Endothelial cell of umbilical vein (primary cell): ENCODE measurements around the gene FBXO22. TPM values are rescaled to one million over a fixed set of nuclear protein-coding genes. Genes with fewer than 3 reads are reported as not detected.

Source experiments
- BruUV-seq: library from RNA; stranded (reverse); fragments of 400-500 nt; replicated peaks from 2 replicates; lab custom pipeline; 2021; lab: Mats Ljungman, UMichigan
- CTCF ChIA-PET: fragments of 300-600, 350-600 bp; sonication (Branson Sonifier 250); formaldehyde crosslinking; loops from one replicate; lab custom pipeline; 2021; ENCODE audit warnings: antibody characterized with exemption, inconsistent platforms; lab: Charles Lee
- POLR2A ChIA-PET: fragments of 300-600, 350-600 bp; sonication (Branson Sonifier 250); formaldehyde crosslinking; loops from one replicate; lab custom pipeline; 2021; ENCODE audit warnings: antibody characterized with exemption, inconsistent platforms; lab: Charles Lee
- DNase-seq: peaks from one replicate; pipeline ENCODE4 v3.0.0-alpha.2; 2011; ENCODE audit warnings: low read depth, low spot score
- FAIRE-seq: peaks from 2 replicates; lab custom pipeline; 2011; peaks lifted over from hg19 to GRCh38; lab: Jason Lieb, UNC
- H2AFZ ChIP-seq: 2 replicates; pipeline ENCODE4 v1.6.0; 2012; ENCODE audit warnings: low read depth, low read length, control low read depth, inconsistent platforms
- H3K27ac ChIP-seq: 2 replicates; pipeline ENCODE4 v1.5.1; 2011; ENCODE audit warnings: low read depth, mild to moderate bottlenecking, control low read depth, low read length, moderate library complexity; ENCODE audit not compliant: insufficient read depth
- H3K27me3 ChIP-seq, 2 experiments: 2 replicates each; pipeline versions ENCODE4 v1.6.0 to v1.6.1; 2011; ENCODE audit warnings: low read length in 2 of 2, mixed read lengths in 1 of 2; ENCODE audit not compliant: control insufficient read depth in 2 of 2, insufficient read depth in 2 of 2
- H3K36me3 ChIP-seq, 2 experiments: 2 replicates in 1 of 2; 3 replicates in 1 of 2; pipeline ENCODE4 v1.5.1; 2011; ENCODE audit warnings: low read length in 2 of 2, mild to moderate bottlenecking in 1 of 2, moderate library complexity in 1 of 2; ENCODE audit not compliant: control insufficient read depth in 2 of 2, insufficient read depth in 2 of 2; ENCODE audit errors: extremely low read depth in 1 of 2
- H3K4me1 ChIP-seq: 3 replicates; pipeline ENCODE4 v1.5.1; 2011; ENCODE audit warnings: mild to moderate bottlenecking, low read length; ENCODE audit not compliant: control insufficient read depth, insufficient read depth; ENCODE audit errors: extremely low read depth
- H3K4me2 ChIP-seq: 2 replicates; pipeline ENCODE4 v1.6.1; 2011; ENCODE audit warnings: low read length, control low read depth, mixed read lengths; ENCODE audit not compliant: insufficient read depth
- H3K4me3 ChIP-seq, 3 experiments: fragments of 200-600 bp in 1 of 3; sonication (generic), shearing (Covaris generic) in 1 of 3; replicated peaks in 1 of 3; 2 replicates each; pipeline ENCODE4 v1.5.1; 2011 to 2016; ENCODE audit warnings: control low read depth in 3 of 3, low read length in 3 of 3, mild to moderate bottlenecking in 2 of 3, inconsistent platforms in 1 of 3, low read depth in 1 of 3, moderate library complexity in 1 of 3; ENCODE audit not compliant: insufficient read depth in 1 of 3
- H3K79me2 ChIP-seq: 2 replicates; pipeline ENCODE4 v1.6.0; 2012; ENCODE audit warnings: low read length, inconsistent platforms; ENCODE audit not compliant: control insufficient read depth, insufficient read depth
- H3K9ac ChIP-seq: replicated peaks from 2 replicates; pipeline ENCODE3; 2011; ENCODE audit warnings: low read length, control low read depth; ENCODE audit not compliant: insufficient read depth; ENCODE audit errors: extremely low read depth
- H3K9me1 ChIP-seq: replicated peaks from 3 replicates; pipeline ENCODE4 v1.6.0; 2011; ENCODE audit warnings: mild to moderate bottlenecking, low read length; ENCODE audit not compliant: control insufficient read depth, insufficient read depth; ENCODE audit errors: extremely low read depth
- H3K9me3 ChIP-seq: replicated peaks from 2 replicates; pipeline ENCODE4 v1.5.1; 2012; ENCODE audit warnings: low read length, inconsistent platforms; ENCODE audit not compliant: control insufficient read depth, insufficient read depth
- H4K20me1 ChIP-seq: replicated peaks from 2 replicates; pipeline ENCODE3; 2011; ENCODE audit warnings: mild to moderate bottlenecking, low read length; ENCODE audit not compliant: control insufficient read depth, insufficient read depth; ENCODE audit errors: extremely low read depth
- CTCF ChIP-seq, 2 donors: IDR thresholded peaks; 1 replicate in 1 of 2; 2 replicates in 1 of 2; pipeline ENCODE4 v1.5.1; 2011; ENCODE audit warnings: low read length in 2 of 2, mild to moderate bottlenecking in 2 of 2, moderate library complexity in 2 of 2, control low read depth in 1 of 2, inconsistent platforms in 1 of 2, low read depth in 1 of 2; ENCODE audit not compliant: insufficient read depth in 1 of 2; ENCODE audit errors: extremely low read depth in 1 of 2
- EZH2 ChIP-seq: IDR thresholded peaks from 2 replicates; pipeline ENCODE4 v1.6.1; 2012; ENCODE audit warnings: borderline replicate concordance, low read depth, mild to moderate bottlenecking, moderate library complexity, low read length, inconsistent platforms; ENCODE audit not compliant: severe bottlenecking
- FOS ChIP-seq: IDR thresholded peaks from 2 replicates; pipeline ENCODE4 v1.6.1; 2011; ENCODE audit warnings: mild to moderate bottlenecking, low read length, moderate library complexity, borderline replicate concordance; ENCODE audit not compliant: insufficient read depth
- GATA2 ChIP-seq: IDR thresholded peaks from 2 replicates; pipeline ENCODE4 v1.7.0; 2011; ENCODE audit warnings: low read depth, mild to moderate bottlenecking, moderate library complexity, mixed read lengths, low read length; ENCODE audit not compliant: insufficient read length, insufficient read depth
- JUN ChIP-seq: IDR thresholded peaks from 2 replicates; pipeline ENCODE4 v1.6.1; 2011; ENCODE audit warnings: borderline replicate concordance, low read depth; ENCODE audit not compliant: insufficient read length, insufficient read depth
- MAX ChIP-seq: IDR thresholded peaks from 2 replicates; pipeline ENCODE4 v1.6.1; 2011; ENCODE audit not compliant: insufficient read depth, insufficient read length
- MYC ChIP-seq: IDR thresholded peaks from one replicate; pipeline ENCODE4 v1.6.1; 2011; ENCODE audit warnings: mild to moderate bottlenecking, low read depth, low read length
- POLR2A ChIP-seq: IDR thresholded peaks from 2 replicates; pipeline ENCODE4 v1.6.1; 2012; ENCODE audit warnings: low read depth, mild to moderate bottlenecking, control low read depth, low read length
- POLR2AphosphoS5 ChIP-seq: IDR thresholded peaks from 2 replicates; pipeline ENCODE4 v1.6.1; 2012; ENCODE audit warnings: low read depth, mild to moderate bottlenecking, control low read depth, low read length, moderate library complexity; ENCODE audit not compliant: insufficient read depth
- dilution Hi-C: fragments of 300-500 bp; cut with MboI; formaldehyde crosslinking; loops from one replicate; pipeline ENCODE4 v1.15.0; 2019; ENCODE audit warnings: low sequenced_read_pairs; ENCODE audit not compliant: extremely low pct_ligation_motif_present
- intact Hi-C: fragments of 100-400 bp; cut with micrococcal nuclease; formaldehyde crosslinking; loops from one replicate; pipeline ENCODE4 v1.10.0; 2022
- polyA plus RNA-seq, 4 experiments: library from polyadenylated mRNA; depleted of rRNA in 3 of 4; stranded (reverse) in 3 of 4; unstranded in 1 of 4; fragments of >200 nt; gene quantifications; 2 replicates each; pipeline versions ENCODE4 v1.2.1 to v1.2.3, GENCODE V29; 2011 to 2012; ENCODE audit warnings: missing spikeins in 1 of 4
- total RNA-seq: library from RNA; stranded (reverse); gene quantifications from 2 replicates; pipeline ENCODE4 v1.2.3, GENCODE V29; 2021

FBXO22 gene
- total and polyA plus RNA-seq, 2 donors (not counting 3 experiments of a cell fraction or from before 2014, with no cell fraction given) = 20.8 to 41.6 TPM

- Histone ChIP-seq H2AFZ (no peak overlapping the region), H3K27me3 (no peaks in the 10 kb centered on the region), H3K27ac (no peak overlapping the region), H3K4me1 (peaks cover 12% of the 10 kb centered on the region), H3K9ac (no peak overlapping the region), H4K20me1 (no peaks in the 10 kb centered on the region), H3K9me1 (no peaks in the 10 kb centered on the region), H3K4me2 (no peak overlapping the region), H3K79me2 (peaks cover 19% of the 10 kb centered on the region), H3K9me3 (no peaks in the 10 kb centered on the region), H3K36me3 (peaks cover 8 to 18% of the 10 kb centered on the region in 2 experiments), H3K4me3 (no peak overlapping the region)
- ChIA-PET CTCF (interaction anchor here (1.0 to 1.6 kb wide), 3 partner anchors 11 to 56 kb away, joined by 3 read pairs; no protein-coding TSS in a partner anchor), POLR2A (no interaction called here)
- dilution Hi-C loops (no loop called here), intact Hi-C loops (no loop called here)
- FAIRE-seq (no peak), DNase-seq (no peak)
- no TSS peak for BruUV-seq
- no peak for TF ChIP-seq POLR2AphosphoS5
- no peak for TF ChIP-seq POLR2A
- no peak for TF ChIP-seq MYC
- no peak for TF ChIP-seq EZH2
- no peak for TF ChIP-seq FOS
- TF ChIP-seq GATA2 = no peak
- no peak for TF ChIP-seq MAX
- TF ChIP-seq CTCF (IDR thresholded peaks at IDR 0.05; ENCODE audit: extremely low read depth in 1 of 2, insufficient read depth in 1 of 2, low read depth in 1 of 2, low read length in 2 of 2) = no peak
- TF ChIP-seq JUN = no peak
These were observed 14.5 kb downstream of the FBXO22 start for GRCh38 chr15:75918135-75918534.
